ENCODE data around the gene EXOG. TPM values are rescaled to one million over a fixed set of nuclear protein-coding genes. Genes with fewer than 3 reads are reported as not detected.

The EXOG gene
- total and polyA plus RNA-seq, 2 donors (not counting 3 experiments of a cell fraction or from before 2014, with no cell fraction given) = 10.8 to 21.9 TPM

DNA sequence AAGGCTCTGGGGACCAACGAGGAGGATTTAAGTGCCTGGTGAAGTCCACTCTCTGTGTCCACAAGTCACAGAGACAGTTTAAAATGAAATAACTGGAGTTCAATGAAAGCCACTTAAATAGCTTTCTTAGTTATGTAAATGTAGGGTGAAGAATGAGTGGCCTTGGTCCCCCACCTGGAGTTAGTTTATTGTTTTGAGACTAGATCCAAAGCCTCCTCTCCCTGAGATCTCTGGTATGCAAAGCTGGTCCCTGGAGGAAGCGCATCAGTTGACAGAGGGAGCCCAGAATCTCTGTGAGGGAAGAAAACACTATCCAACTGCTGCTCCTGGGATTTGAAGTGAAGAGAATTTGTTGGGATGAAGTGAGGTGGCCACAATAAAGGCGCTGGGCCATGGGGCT, 40.5 kb downstream of the EXOG start:
- no peaks in the 10 kb centered on the region for H3K9me1 ChIP-seq (replicated peaks; ENCODE audit: control insufficient read depth, extremely low read depth, insufficient read depth, low read length)
- CTCF ChIA-PET = no interaction called here
- no peak overlapping the region for H3K4me2 ChIP-seq (ENCODE audit: insufficient read depth, low read length)
- DNase-seq (ENCODE audit: low read depth, low spot score) = no peak
- POLR2A ChIA-PET = no interaction called here
- H3K9ac ChIP-seq (replicated peaks; ENCODE audit: extremely low read depth, insufficient read depth, low read length) = no peak overlapping the region
- H3K4me1 ChIP-seq (ENCODE audit: control insufficient read depth, extremely low read depth, insufficient read depth, low read length) = no peaks in the 10 kb centered on the region
- H3K27me3 ChIP-seq (ENCODE audit: control insufficient read depth in 2 of 2, insufficient read depth in 2 of 2, low read length in 2 of 2) = no peaks in the 10 kb centered on the region
- H3K9me3 ChIP-seq (replicated peaks; ENCODE audit: control insufficient read depth, insufficient read depth, low read length) = no peaks in the 10 kb centered on the region
- H3K36me3 ChIP-seq (ENCODE audit: control insufficient read depth in 2 of 2, extremely low read depth in 1 of 2, insufficient read depth in 2 of 2, low read length in 2 of 2) = no peaks in the 10 kb centered on the region
- no peaks in the 10 kb centered on the region for H3K79me2 ChIP-seq (ENCODE audit: control insufficient read depth, insufficient read depth, low read length)
- H4K20me1 ChIP-seq (replicated peaks; ENCODE audit: control insufficient read depth, extremely low read depth, insufficient read depth, low read length) = no peaks in the 10 kb centered on the region
- H3K27ac ChIP-seq (ENCODE audit: insufficient read depth, low read depth, low read length) = no peak overlapping the region
- TF ChIP-seq, protein P1, sequence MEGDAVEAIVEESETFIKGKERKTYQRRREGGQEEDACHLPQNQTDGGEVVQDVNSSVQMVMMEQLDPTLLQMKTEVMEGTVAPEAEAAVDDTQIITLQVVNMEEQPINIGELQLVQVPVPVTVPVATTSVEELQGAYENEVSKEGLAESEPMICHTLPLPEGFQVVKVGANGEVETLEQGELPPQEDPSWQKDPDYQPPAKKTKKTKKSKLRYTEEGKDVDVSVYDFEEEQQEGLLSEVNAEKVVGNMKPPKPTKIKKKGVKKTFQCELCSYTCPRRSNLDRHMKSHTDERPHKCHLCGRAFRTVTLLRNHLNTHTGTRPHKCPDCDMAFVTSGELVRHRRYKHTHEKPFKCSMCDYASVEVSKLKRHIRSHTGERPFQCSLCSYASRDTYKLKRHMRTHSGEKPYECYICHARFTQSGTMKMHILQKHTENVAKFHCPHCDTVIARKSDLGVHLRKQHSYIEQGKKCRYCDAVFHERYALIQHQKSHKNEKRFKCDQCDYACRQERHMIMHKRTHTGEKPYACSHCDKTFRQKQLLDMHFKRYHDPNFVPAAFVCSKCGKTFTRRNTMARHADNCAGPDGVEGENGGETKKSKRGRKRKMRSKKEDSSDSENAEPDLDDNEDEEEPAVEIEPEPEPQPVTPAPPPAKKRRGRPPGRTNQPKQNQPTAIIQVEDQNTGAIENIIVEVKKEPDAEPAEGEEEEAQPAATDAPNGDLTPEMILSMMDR (IDR thresholded peaks at IDR 0.05; ENCODE audit: extremely low read depth in 1 of 2, insufficient read depth in 1 of 2, low read depth in 1 of 2, low read length in 2 of 2) = no peak
- TF ChIP-seq POLR2A (IDR thresholded peaks at IDR 0.05; ENCODE audit: low read depth, low read length) (no peak), MYC (IDR thresholded peaks at IDR 0.05; ENCODE audit: low read depth, low read length) (no peak), JUN (IDR thresholded peaks at IDR 0.05; ENCODE audit: borderline replicate concordance, insufficient read depth, insufficient read length, low read depth) (no peak), EZH2 (IDR thresholded peaks at IDR 0.05; ENCODE audit: borderline replicate concordance, low read depth, low read length, severe bottlenecking) (no peak)
- TF ChIP-seq, protein P2, sequence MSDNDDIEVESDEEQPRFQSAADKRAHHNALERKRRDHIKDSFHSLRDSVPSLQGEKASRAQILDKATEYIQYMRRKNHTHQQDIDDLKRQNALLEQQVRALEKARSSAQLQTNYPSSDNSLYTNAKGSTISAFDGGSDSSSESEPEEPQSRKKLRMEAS (IDR thresholded peaks at IDR 0.05; ENCODE audit: insufficient read depth, insufficient read length) = no peak
- no peak overlapping the region for H2AFZ ChIP-seq (ENCODE audit: low read depth, low read length)
- no TSS peak for BruUV-seq (replicated peaks)
- H3K4me3 ChIP-seq (replicated peaks in 1 of 3; ENCODE audit: insufficient read depth in 1 of 3, low read depth in 1 of 3, low read length in 3 of 3) = no peak overlapping the region
- intact Hi-C loops (cut with micrococcal nuclease) = no loop called here
- dilution Hi-C loops (cut with MboI; ENCODE audit: extremely low pct_ligation_motif_present, low sequenced_read_pairs) = no loop called here
- no peak for FAIRE-seq
